GM12878 (cell line): ENCODE results near the gene LMBR1. TPM values are rescaled to one million over a fixed set of nuclear protein-coding genes. Genes with fewer than 3 reads are reported as not detected.
A peak's percentile ranks its signal among the peaks of the same experiment; 100 is the strongest.

Experiments
- ASH2L ChIP-seq: fragments of 300-600, 200-600 bp; sonication (generic); IDR thresholded peaks from 2 replicates; pipeline ENCODE4 v1.6.1; 2017; ENCODE audit warnings: low read depth, mild to moderate bottlenecking, borderline replicate concordance
- EP300 ChIP-seq, 2 experiments: fragments of 150-350 bp in 1 of 2; IDR thresholded peaks; 2 replicates each; pipeline ENCODE4 v1.6.1; 2011 to 2012; ENCODE audit warnings: low read depth in 2 of 2, low read length in 2 of 2, borderline replicate concordance in 1 of 2, improper control_type of control experiment in 1 of 2, inconsistent platforms in 1 of 2; ENCODE audit not compliant: control insufficient read depth in 1 of 2
- MXI1 ChIP-seq: fragments of 150-350 bp; IDR thresholded peaks from 2 replicates; pipeline ENCODE4 v1.6.1; 2011; ENCODE audit warnings: low read depth, mild to moderate bottlenecking, inconsistent platforms, low read length, improper control_type of control experiment
- NR2C2 ChIP-seq: IDR thresholded peaks from 2 replicates; pipeline ENCODE4 v1.6.1; 2011; ENCODE audit warnings: borderline replicate concordance, low read depth; ENCODE audit not compliant: control insufficient read depth, insufficient read length
- PAX8 ChIP-seq: fragments of 450-650 bp; IDR thresholded peaks from 2 replicates; pipeline ENCODE4 v1.6.1; 2017; ENCODE audit warnings: mild to moderate bottlenecking, moderate library complexity
- POLR2AphosphoS5 ChIP-seq: IDR thresholded peaks from 2 replicates; pipeline ENCODE4 v1.6.1; 2011; ENCODE audit warnings: mild to moderate bottlenecking, low read length, inconsistent platforms
- RAD51 ChIP-seq: fragments of 450-650 bp; IDR thresholded peaks from 2 replicates; pipeline ENCODE4 v1.6.1; 2016; ENCODE audit warnings: moderate library complexity, mild to moderate bottlenecking, inconsistent platforms
- RB1 ChIP-seq: fragments of 450-650 bp; formaldehyde crosslinking; IDR thresholded peaks from 2 replicates; pipeline ENCODE4 v1.6.1; 2017; ENCODE audit warnings: mild to moderate bottlenecking, borderline replicate concordance
- RELA ChIP-seq: fragments of 450-650 bp; IDR thresholded peaks from 2 replicates; pipeline ENCODE4 v1.8.0; 2014; ENCODE audit warnings: borderline replicate concordance; ENCODE audit not compliant: partially characterized antibody
- SMAD5 ChIP-seq: IDR thresholded peaks from 2 replicates; pipeline ENCODE4 v1.6.1; 2016; ENCODE audit warnings: antibody characterized with exemption, low read depth
- STAT3 ChIP-seq: IDR thresholded peaks from 2 replicates; pipeline ENCODE4 v1.6.1; 2011; ENCODE audit warnings: low read depth, low read length, improper control_type of control experiment
- ZNF274 ChIP-seq: IDR thresholded peaks from one replicate; pipeline ENCODE4 v1.8.0; 2011; ENCODE audit not compliant: insufficient read length, insufficient read depth
- polyA plus RNA-seq, 11 experiments: library from polyadenylated mRNA; depleted of rRNA in 4 of 11; unstranded in 6 of 11; stranded (reverse) in 5 of 11; fragments of >200 nt; fragmentation: Nextera tagmentation in 4 of 11; fragmentation: Illumina TruSeq in 1 of 11; extraction: Ambion mirVana in 4 of 11; extraction: Trizol in 1 of 11; gene quantifications; 1 replicate in 1 of 11; 2 replicates in 10 of 11; pipeline versions ENCODE4 v1.2.1 to v1.2.3, GENCODE V29; 2011 to 2016; ENCODE audit warnings: inconsistent platforms in 2 of 11, missing spikeins in 2 of 11, low read depth in 1 of 11
- total RNA-seq, 4 experiments: library from RNA; depleted of rRNA in 3 of 4; stranded (reverse); fragments of >200 nt in 3 of 4; fragmentation: Illumina TruSeq in 1 of 4; extraction: Trizol in 1 of 4; gene quantifications; 2 replicates each; pipeline versions ENCODE4 v1.2.1 to v1.2.3, GENCODE V29; 2013 to 2021
- TF ChIP-seq, protein P1 (sequence below): IDR thresholded peaks from 2 replicates; pipeline ENCODE4 v1.6.1; 2012; ENCODE audit warnings: low read length, inconsistent platforms
- TF ChIP-seq, protein P2 (sequence below): IDR thresholded peaks from 2 replicates; pipeline ENCODE4 v1.6.1; 2012; ENCODE audit warnings: low read depth, low read length, improper control_type of control experiment
- TF ChIP-seq, protein P3 (sequence below): fragments of 450-650 bp; IDR thresholded peaks from 2 replicates; pipeline ENCODE4 v1.6.1; 2017; ENCODE audit warnings: mild to moderate bottlenecking, low read depth, inconsistent platforms; ENCODE audit not compliant: poor library complexity, severe bottlenecking
- TF ChIP-seq, protein P4 (sequence below), 3 experiments: IDR thresholded peaks in 2 of 3; conservative IDR thresholded peaks in 1 of 3; 2 replicates each; pipeline ENCODE4 v1.5.1; 2011; ENCODE audit warnings: low read depth in 3 of 3, low read length in 3 of 3, mild to moderate bottlenecking in 3 of 3, control low read depth in 2 of 3, moderate library complexity in 2 of 3, inconsistent platforms in 1 of 3, mixed read lengths in 1 of 3; ENCODE audit not compliant: control insufficient read depth in 2 of 3, insufficient read depth in 1 of 3; ENCODE audit errors: extremely low read depth in 1 of 3
- TF ChIP-seq, protein P5 (sequence below): fragments of 450-650 bp; IDR thresholded peaks from 2 replicates; pipeline ENCODE4 v1.6.1; 2017; ENCODE audit warnings: mild to moderate bottlenecking, moderate library complexity

LMBR1 gene
- total and polyA plus RNA-seq, 10 of the 15 experiments (the other 5 are each of a cell fraction or from before 2014, with no cell fraction given) = 4.0 to 63.5 (median 28.8) TPM

DNA sequence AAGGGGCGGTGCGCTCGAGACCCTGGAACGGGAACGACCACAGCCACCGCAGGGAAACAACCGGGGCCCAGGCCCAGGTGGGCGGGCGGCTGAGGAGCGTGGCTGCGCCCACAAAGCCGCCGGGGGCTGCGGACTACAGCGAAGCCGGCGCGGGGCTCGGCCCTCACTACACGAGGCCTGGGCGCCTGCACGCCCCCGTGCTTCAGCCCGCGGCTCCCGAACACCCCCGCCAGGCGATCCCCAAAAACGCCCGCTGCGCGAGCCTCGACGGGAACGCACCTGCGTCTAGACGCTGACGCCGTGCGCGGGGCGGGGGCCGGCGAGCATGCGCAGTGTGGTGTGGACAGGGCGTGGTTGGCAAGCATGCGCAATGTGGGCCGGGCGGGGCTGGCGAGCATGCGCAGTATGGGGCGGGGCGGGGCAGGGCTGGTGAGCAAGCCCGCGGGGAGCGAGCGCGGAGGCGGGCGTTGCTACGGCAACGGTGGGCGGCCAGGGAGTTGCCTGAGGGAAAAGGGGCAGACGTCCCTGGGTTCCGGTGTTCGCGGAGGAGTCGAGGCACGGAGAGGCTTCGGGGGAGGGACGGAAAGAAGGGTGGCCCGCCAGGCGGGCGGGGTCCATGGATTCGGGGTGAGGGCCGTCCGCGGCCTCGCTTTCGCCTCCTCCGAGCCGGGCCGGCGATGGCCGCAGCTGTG, 252.6 kb downstream of the LMBR1 start, which contains the start of gene RNF32 (continued):
- TF ChIP-seq, protein P1, sequence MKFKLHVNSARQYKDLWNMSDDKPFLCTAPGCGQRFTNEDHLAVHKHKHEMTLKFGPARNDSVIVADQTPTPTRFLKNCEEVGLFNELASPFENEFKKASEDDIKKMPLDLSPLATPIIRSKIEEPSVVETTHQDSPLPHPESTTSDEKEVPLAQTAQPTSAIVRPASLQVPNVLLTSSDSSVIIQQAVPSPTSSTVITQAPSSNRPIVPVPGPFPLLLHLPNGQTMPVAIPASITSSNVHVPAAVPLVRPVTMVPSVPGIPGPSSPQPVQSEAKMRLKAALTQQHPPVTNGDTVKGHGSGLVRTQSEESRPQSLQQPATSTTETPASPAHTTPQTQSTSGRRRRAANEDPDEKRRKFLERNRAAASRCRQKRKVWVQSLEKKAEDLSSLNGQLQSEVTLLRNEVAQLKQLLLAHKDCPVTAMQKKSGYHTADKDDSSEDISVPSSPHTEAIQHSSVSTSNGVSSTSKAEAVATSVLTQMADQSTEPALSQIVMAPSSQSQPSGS = no peak
- TF ChIP-seq ZNF274 (no peak), NR2C2 (no peak), STAT3 (no peak), EP300 (IDR thresholded peaks at IDR 0.05; ENCODE audit: borderline replicate concordance in 1 of 2, control insufficient read depth in 1 of 2, low read depth in 2 of 2, low read length in 2 of 2) (no peak), MXI1 (peak; percentile 86), PAX8 (no peak), RAD51 (no peak), ASH2L (no peak; the same call in 1 of the 2 replicates), RB1 (no peak), POLR2AphosphoS5 (peak; percentile 57; the same call in 1 of the 2 replicates), SMAD5 (0 out of 2 replicates have a peak, but pooled peaks have one; percentile 44), RELA (peak; percentile 58)
- TF ChIP-seq, protein P2, sequence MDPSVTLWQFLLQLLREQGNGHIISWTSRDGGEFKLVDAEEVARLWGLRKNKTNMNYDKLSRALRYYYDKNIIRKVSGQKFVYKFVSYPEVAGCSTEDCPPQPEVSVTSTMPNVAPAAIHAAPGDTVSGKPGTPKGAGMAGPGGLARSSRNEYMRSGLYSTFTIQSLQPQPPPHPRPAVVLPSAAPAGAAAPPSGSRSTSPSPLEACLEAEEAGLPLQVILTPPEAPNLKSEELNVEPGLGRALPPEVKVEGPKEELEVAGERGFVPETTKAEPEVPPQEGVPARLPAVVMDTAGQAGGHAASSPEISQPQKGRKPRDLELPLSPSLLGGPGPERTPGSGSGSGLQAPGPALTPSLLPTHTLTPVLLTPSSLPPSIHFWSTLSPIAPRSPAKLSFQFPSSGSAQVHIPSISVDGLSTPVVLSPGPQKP = no peak
- TF ChIP-seq, protein P3, sequence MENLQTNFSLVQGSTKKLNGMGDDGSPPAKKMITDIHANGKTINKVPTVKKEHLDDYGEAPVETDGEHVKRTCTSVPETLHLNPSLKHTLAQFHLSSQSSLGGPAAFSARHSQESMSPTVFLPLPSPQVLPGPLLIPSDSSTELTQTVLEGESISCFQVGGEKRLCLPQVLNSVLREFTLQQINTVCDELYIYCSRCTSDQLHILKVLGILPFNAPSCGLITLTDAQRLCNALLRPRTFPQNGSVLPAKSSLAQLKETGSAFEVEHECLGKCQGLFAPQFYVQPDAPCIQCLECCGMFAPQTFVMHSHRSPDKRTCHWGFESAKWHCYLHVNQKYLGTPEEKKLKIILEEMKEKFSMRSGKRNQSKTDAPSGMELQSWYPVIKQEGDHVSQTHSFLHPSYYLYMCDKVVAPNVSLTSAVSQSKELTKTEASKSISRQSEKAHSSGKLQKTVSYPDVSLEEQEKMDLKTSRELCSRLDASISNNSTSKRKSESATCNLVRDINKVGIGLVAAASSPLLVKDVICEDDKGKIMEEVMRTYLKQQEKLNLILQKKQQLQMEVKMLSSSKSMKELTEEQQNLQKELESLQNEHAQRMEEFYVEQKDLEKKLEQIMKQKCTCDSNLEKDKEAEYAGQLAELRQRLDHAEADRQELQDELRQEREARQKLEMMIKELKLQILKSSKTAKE = no peak
- TF ChIP-seq, protein P4, sequence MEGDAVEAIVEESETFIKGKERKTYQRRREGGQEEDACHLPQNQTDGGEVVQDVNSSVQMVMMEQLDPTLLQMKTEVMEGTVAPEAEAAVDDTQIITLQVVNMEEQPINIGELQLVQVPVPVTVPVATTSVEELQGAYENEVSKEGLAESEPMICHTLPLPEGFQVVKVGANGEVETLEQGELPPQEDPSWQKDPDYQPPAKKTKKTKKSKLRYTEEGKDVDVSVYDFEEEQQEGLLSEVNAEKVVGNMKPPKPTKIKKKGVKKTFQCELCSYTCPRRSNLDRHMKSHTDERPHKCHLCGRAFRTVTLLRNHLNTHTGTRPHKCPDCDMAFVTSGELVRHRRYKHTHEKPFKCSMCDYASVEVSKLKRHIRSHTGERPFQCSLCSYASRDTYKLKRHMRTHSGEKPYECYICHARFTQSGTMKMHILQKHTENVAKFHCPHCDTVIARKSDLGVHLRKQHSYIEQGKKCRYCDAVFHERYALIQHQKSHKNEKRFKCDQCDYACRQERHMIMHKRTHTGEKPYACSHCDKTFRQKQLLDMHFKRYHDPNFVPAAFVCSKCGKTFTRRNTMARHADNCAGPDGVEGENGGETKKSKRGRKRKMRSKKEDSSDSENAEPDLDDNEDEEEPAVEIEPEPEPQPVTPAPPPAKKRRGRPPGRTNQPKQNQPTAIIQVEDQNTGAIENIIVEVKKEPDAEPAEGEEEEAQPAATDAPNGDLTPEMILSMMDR (IDR thresholded peaks at IDR 0.05 in 2 of 3, conservative IDR thresholded peaks at IDR 0.05 in 1 of 3; ENCODE audit: control insufficient read depth in 2 of 3, extremely low read depth in 1 of 3, insufficient read depth in 1 of 3, low read depth in 3 of 3, low read length in 3 of 3) = no peak
- TF ChIP-seq, protein P5, sequence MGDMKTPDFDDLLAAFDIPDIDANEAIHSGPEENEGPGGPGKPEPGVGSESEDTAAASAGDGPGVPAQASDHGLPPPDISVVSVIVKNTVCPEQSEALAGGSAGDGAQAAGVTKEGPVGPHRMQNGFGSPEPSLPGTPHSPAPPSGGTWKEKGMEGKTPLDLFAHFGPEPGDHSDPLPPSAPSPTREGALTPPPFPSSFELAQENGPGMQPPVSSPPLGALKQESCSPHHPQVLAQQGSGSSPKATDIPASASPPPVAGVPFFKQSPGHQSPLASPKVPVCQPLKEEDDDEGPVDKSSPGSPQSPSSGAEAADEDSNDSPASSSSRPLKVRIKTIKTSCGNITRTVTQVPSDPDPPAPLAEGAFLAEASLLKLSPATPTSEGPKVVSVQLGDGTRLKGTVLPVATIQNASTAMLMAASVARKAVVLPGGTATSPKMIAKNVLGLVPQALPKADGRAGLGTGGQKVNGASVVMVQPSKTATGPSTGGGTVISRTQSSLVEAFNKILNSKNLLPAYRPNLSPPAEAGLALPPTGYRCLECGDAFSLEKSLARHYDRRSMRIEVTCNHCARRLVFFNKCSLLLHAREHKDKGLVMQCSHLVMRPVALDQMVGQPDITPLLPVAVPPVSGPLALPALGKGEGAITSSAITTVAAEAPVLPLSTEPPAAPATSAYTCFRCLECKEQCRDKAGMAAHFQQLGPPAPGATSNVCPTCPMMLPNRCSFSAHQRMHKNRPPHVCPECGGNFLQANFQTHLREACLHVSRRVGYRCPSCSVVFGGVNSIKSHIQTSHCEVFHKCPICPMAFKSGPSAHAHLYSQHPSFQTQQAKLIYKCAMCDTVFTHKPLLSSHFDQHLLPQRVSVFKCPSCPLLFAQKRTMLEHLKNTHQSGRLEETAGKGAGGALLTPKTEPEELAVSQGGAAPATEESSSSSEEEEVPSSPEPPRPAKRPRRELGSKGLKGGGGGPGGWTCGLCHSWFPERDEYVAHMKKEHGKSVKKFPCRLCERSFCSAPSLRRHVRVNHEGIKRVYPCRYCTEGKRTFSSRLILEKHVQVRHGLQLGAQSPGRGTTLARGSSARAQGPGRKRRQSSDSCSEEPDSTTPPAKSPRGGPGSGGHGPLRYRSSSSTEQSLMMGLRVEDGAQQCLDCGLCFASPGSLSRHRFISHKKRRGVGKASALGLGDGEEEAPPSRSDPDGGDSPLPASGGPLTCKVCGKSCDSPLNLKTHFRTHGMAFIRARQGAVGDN = peak; percentile 99
